H1 (cell line): ENCODE data around the gene SLC37A1. TPM values are rescaled to one million over a fixed set of nuclear protein-coding genes. Genes with fewer than 3 reads are reported as not detected.

Source experiments
- CTCF ChIA-PET: fragments of 300-600 bp; sonication (Branson Sonifier 250); formaldehyde crosslinking; loops from one replicate; lab custom pipeline; 2021; ENCODE audit not compliant: partially characterized antibody; lab: Charles Lee
- POLR2A ChIA-PET: fragments of 300-600 bp; sonication (Branson Sonifier 250); formaldehyde crosslinking; loops from one replicate; lab custom pipeline; 2021; ENCODE audit warnings: inconsistent platforms; ENCODE audit not compliant: partially characterized antibody; lab: Charles Lee
- DNase-seq, 2 experiments: peaks; one replicate each; pipeline versions ENCODE4 v3.0.0 to v3.0.0-alpha.2; 2010 to 2022; ENCODE audit warnings: low spot score in 2 of 2, low read depth in 1 of 2, mixed read lengths in 1 of 2
- FAIRE-seq: peaks from 2 replicates; lab custom pipeline; 2011; peaks lifted over from hg19 to GRCh38; lab: Jason Lieb, UNC
- H2AFZ ChIP-seq: 2 replicates; pipeline ENCODE4 v1.8.1; 2012; ENCODE audit warnings: low read length, inconsistent platforms
- H2AK5ac ChIP-seq: 2 replicates; pipeline ENCODE4 v1.6.1; 2013; ENCODE audit warnings: low read depth, low read length
- H2BK120ac ChIP-seq: replicated peaks from 2 replicates; pipeline ENCODE3; 2013; ENCODE audit warnings: low read depth, low read length, inconsistent platforms
- H2BK12ac ChIP-seq: 2 replicates; pipeline ENCODE4 v1.6.1; 2013; ENCODE audit warnings: low read depth, low read length
- H2BK15ac ChIP-seq: 2 replicates; pipeline ENCODE4 v1.6.1; 2013; ENCODE audit warnings: low read length
- H2BK20ac ChIP-seq: 2 replicates; pipeline ENCODE4 v1.6.1; 2013; ENCODE audit warnings: low read length
- H2BK5ac ChIP-seq: 2 replicates; pipeline ENCODE4 v1.6.1; 2013; ENCODE audit warnings: low read depth, low read length
- H3K14ac ChIP-seq: 2 replicates; pipeline ENCODE4 v1.6.1; 2013; ENCODE audit warnings: inconsistent platforms; ENCODE audit not compliant: insufficient read length
- H3K18ac ChIP-seq: 2 replicates; pipeline ENCODE4 v1.6.1; 2013; ENCODE audit warnings: low read length; ENCODE audit errors: extremely low read depth
- H3K23ac ChIP-seq: 2 replicates; pipeline ENCODE4 v1.6.1; 2013; ENCODE audit warnings: inconsistent platforms; ENCODE audit not compliant: insufficient read length
- H3K23me2 ChIP-seq: 2 replicates; pipeline ENCODE4 v1.6.1; 2013; ENCODE audit warnings: low read depth, low read length
- H3K27ac ChIP-seq: 2 replicates; pipeline ENCODE4 v1.6.1; 2011; ENCODE audit warnings: low read depth, low read length, inconsistent platforms
- H3K27me3 ChIP-seq, 4 experiments: replicated peaks in 1 of 4; 1 replicate in 1 of 4; 2 replicates in 3 of 4; pipeline versions ENCODE4 v1.6.1 to v1.8.1; 2011 to 2013; ENCODE audit warnings: low read length in 3 of 4, mild to moderate bottlenecking in 3 of 4, inconsistent platforms in 2 of 4, mixed read lengths in 2 of 4, moderate library complexity in 1 of 4; ENCODE audit not compliant: control insufficient read depth in 3 of 4, insufficient read depth in 3 of 4; ENCODE audit errors: extremely low read depth in 1 of 4
- H3K36me3 ChIP-seq, 4 experiments: 2 replicates each; pipeline versions ENCODE4 v1.6.1 to v1.8.1; 2011 to 2013; ENCODE audit warnings: mild to moderate bottlenecking in 4 of 4, low read length in 3 of 4, moderate library complexity in 2 of 4, control low read depth in 1 of 4, inconsistent platforms in 1 of 4; ENCODE audit not compliant: insufficient read depth in 4 of 4, control insufficient read depth in 2 of 4
- H3K4ac ChIP-seq: replicated peaks from 2 replicates; pipeline ENCODE3; 2013; ENCODE audit warnings: low read length, low read depth, mixed read lengths, inconsistent platforms; ENCODE audit not compliant: insufficient read length
- H3K4me1 ChIP-seq, 4 experiments: replicated peaks in 1 of 4; 1 replicate in 1 of 4; 2 replicates in 3 of 4; pipeline versions ENCODE4 v1.6.1 to v1.8.1; 2011 to 2013; ENCODE audit warnings: low read length in 3 of 4, inconsistent platforms in 2 of 4, mixed read lengths in 1 of 4; ENCODE audit not compliant: insufficient read depth in 4 of 4, control insufficient read depth in 3 of 4
- H3K4me2 ChIP-seq, 2 experiments: 2 replicates each; pipeline versions ENCODE4 v1.6.1 to v1.8.1; 2011 to 2013; ENCODE audit warnings: low read depth in 2 of 2, low read length in 2 of 2, control low read depth in 1 of 2, inconsistent platforms in 1 of 2, mild to moderate bottlenecking in 1 of 2; ENCODE audit not compliant: insufficient read depth in 1 of 2
- H3K4me3 ChIP-seq, 4 experiments: fragments of 200-600, 300-600 bp in 1 of 4; sonication (generic), shearing (Covaris generic), sonication (Bioruptor Twin) in 1 of 4; 2 replicates each; pipeline versions ENCODE4 v1.5.1 to v1.8.1; 2011 to 2016; ENCODE audit warnings: low read length in 4 of 4, low read depth in 3 of 4, control low read depth in 2 of 4, inconsistent platforms in 2 of 4, mild to moderate bottlenecking in 2 of 4, mixed read lengths in 1 of 4, moderate library complexity in 1 of 4; ENCODE audit not compliant: insufficient read depth in 2 of 4; ENCODE audit errors: extremely low read depth in 1 of 4
- H3K56ac ChIP-seq: replicated peaks from 2 replicates; pipeline ENCODE3; 2013; ENCODE audit warnings: low read depth, mild to moderate bottlenecking, mixed read lengths, low read length, inconsistent platforms; ENCODE audit not compliant: insufficient read length
- H3K79me1 ChIP-seq: 2 replicates; pipeline ENCODE4 v1.6.1; 2013; ENCODE audit warnings: low read depth, low read length, control low read depth
- H3K79me2 ChIP-seq, 2 experiments: 2 replicates each; pipeline versions ENCODE4 v1.6.1 to v1.8.1; 2012 to 2013; ENCODE audit warnings: low read length in 2 of 2, mild to moderate bottlenecking in 2 of 2, inconsistent platforms in 1 of 2; ENCODE audit not compliant: insufficient read depth in 2 of 2, control insufficient read depth in 1 of 2
- H3K9ac ChIP-seq, 4 experiments: replicated peaks in 1 of 4; 1 replicate in 1 of 4; 2 replicates in 3 of 4; pipeline versions ENCODE4 v1.6.1 to v1.8.1; 2011 to 2013; ENCODE audit warnings: low read depth in 3 of 4, low read length in 3 of 4, control low read depth in 2 of 4, mild to moderate bottlenecking in 2 of 4, moderate library complexity in 2 of 4, inconsistent platforms in 1 of 4; ENCODE audit errors: extremely low read depth in 1 of 4
- H3K9me3 ChIP-seq, 2 experiments: 2 replicates each; pipeline versions ENCODE4 v1.6.1 to v1.8.1; 2012 to 2013; ENCODE audit warnings: mild to moderate bottlenecking in 2 of 2, moderate library complexity in 2 of 2, control low read depth in 1 of 2, inconsistent platforms in 1 of 2, low read depth in 1 of 2, low read length in 1 of 2, mixed read lengths in 1 of 2; ENCODE audit not compliant: insufficient read depth in 2 of 2
- H4K20me1 ChIP-seq, 2 experiments: replicated peaks in 1 of 2; 2 replicates each; pipeline versions ENCODE3 to v1.8.1; 2011 to 2013; ENCODE audit warnings: inconsistent platforms in 2 of 2, low read length in 2 of 2, mild to moderate bottlenecking in 1 of 2; ENCODE audit not compliant: insufficient read depth in 2 of 2, control insufficient read depth in 1 of 2
- H4K5ac ChIP-seq: 2 replicates; pipeline ENCODE4 v1.6.1; 2013; ENCODE audit warnings: low read length, low read depth, mixed read lengths, inconsistent platforms; ENCODE audit not compliant: insufficient read length
- H4K8ac ChIP-seq: 2 replicates; pipeline ENCODE4 v1.8.0; 2013; ENCODE audit warnings: mild to moderate bottlenecking, moderate library complexity, low read length, inconsistent platforms; ENCODE audit not compliant: insufficient read depth; ENCODE audit errors: extremely low read depth
- H4K91ac ChIP-seq: replicated peaks from 2 replicates; pipeline ENCODE3; 2013; ENCODE audit warnings: low read length, mixed read lengths, inconsistent platforms; ENCODE audit not compliant: insufficient read length
- CTCF ChIP-seq, 3 experiments: IDR thresholded peaks; 1 replicate in 2 of 3; 2 replicates in 1 of 3; pipeline versions ENCODE4 v1.5.1 to v1.6.1; 2011; ENCODE audit warnings: low read length in 3 of 3, mild to moderate bottlenecking in 3 of 3, inconsistent platforms in 2 of 3, low read depth in 1 of 3, moderate library complexity in 1 of 3; ENCODE audit not compliant: insufficient read depth in 1 of 3; ENCODE audit errors: control extremely low read depth in 1 of 3
- RAD21 ChIP-seq, 2 experiments: IDR thresholded peaks in 1 of 2; conservative IDR thresholded peaks in 1 of 2; 2 replicates each; pipeline ENCODE4 v1.6.1; 2011; ENCODE audit warnings: low read depth in 2 of 2, low read length in 2 of 2, improper control_type of control experiment in 1 of 2, inconsistent platforms in 1 of 2, mild to moderate bottlenecking in 1 of 2, moderate library complexity in 1 of 2
- RBBP5 ChIP-seq: IDR thresholded peaks from 2 replicates; pipeline ENCODE4 v1.7.1; 2012; ENCODE audit warnings: low read depth, mild to moderate bottlenecking, inconsistent platforms, low read length, moderate library complexity, borderline replicate concordance
- whole genome bisulfite sequencing, 2 experiments: shearing (Covaris generic) in 1 of 2; methylation state at CpG; one replicate each; pipeline versions ENCODE4 v1.1.6 to v1.1.7; 2013 to 2015; ENCODE audit warnings: low lambda C conversion rate in 2 of 2, mixed read lengths in 2 of 2, inconsistent platforms in 1 of 2, low coverage in 1 of 2, missing lambda C conversion rate in 1 of 2; ENCODE audit not compliant: insufficient replicate concordance in 2 of 2, insufficient coverage in 1 of 2, insufficient read length in 1 of 2; ENCODE audit errors: extremely low coverage in 1 of 2, missing lambda C conversion rate in 1 of 2; 5-methylcytosine and 5-hydroxymethylcytosine counted together
- polyA plus RNA-seq, 7 experiments: library from polyadenylated mRNA; depleted of rRNA in 3 of 7; stranded (reverse) in 5 of 7; unstranded in 2 of 7; fragments of >200 nt in 5 of 7; fragments of 200-250 nt in 2 of 7; gene quantifications; 1 replicate in 5 of 7; 2 replicates in 1 of 7; 4 replicates in 1 of 7; pipeline versions ENCODE4 v1.2.1 to v1.2.3, GENCODE V29; 2011 to 2013; ENCODE audit warnings: missing spikeins in 2 of 7, mixed read lengths in 2 of 7
- total RNA-seq: library from RNA; stranded (reverse); fragmentation: NEBNext Ultra II Directional; extraction: Animal tissue kit (Norgen Biotek cat#: 25700); gene quantifications from 2 replicates; pipeline ENCODE4 v1.2.1, GENCODE V29; 2021

The SLC37A1 gene
- total and polyA plus RNA-seq, 2 of the 8 experiments (the other 6 are each of a cell fraction or from before 2014, with no cell fraction given) = 15.6 to 30.9 TPM

DNA sequence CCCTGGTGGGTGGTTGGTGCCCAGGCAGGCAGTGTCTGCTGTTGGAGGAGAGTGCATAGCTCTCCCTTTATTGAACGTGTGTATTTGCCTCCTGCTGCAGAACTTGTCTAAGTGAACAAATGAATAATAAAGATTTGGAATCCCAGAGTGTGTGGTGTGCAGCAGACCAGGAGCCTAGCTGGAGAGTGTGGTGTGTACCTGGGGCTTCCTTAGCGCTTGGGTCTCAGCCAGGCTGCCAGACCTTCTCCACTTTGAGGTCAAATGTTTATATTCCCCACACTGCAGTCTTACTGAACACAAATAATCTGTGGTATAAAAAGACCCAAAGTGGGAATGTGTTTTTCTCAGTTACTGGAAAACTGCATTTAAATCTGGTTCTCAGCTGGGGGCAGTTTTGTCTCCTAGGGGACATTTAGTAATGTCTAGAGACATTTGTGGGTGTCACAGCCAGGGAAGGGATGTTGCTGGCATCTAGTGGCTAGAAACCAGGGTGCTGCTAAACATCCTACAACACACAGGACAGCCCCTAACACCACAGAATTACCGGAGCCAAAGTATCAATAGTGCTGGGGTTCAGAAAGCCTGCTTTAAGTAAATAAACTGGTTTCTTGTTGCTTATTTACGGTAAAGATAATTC is 23.6 kb downstream of the SLC37A1 start:
- Histone ChIP-seq H4K8ac (no peak overlapping the region), H4K5ac (no peak overlapping the region), H3K27ac (no peak overlapping the region), H3K14ac (no peak overlapping the region), H3K27me3 (no peaks in the 10 kb centered on the region), H3K9ac (no peak overlapping the region), H3K23ac (no peak overlapping the region), H2AFZ (no peak overlapping the region), H3K79me1 (no peaks in the 10 kb centered on the region; the same call in 1 of the 2 replicates), H4K91ac (no peak overlapping the region), H3K4me3 (no peak overlapping the region), H3K18ac (no peak overlapping the region), H2BK15ac (no peak overlapping the region), H2AK5ac (no peak overlapping the region), H2BK5ac (no peak overlapping the region), H2BK12ac (no peak overlapping the region), H2BK20ac (no peak overlapping the region), H2BK120ac (no peak overlapping the region), H3K79me2 (no peaks in the 10 kb centered on the region; a peak in 1 of 4 replicates), H3K56ac (no peak overlapping the region), H3K4me1 (peaks cover 0 to 3% (median 0%) of the 10 kb centered on the region in 4 experiments; a peak in 1 of 7 replicates), H3K4ac (no peak overlapping the region), H3K9me3 (no peaks in the 10 kb centered on the region), H4K20me1 (peaks cover 2 to 3% of the 10 kb centered on the region in 2 experiments), H3K23me2 (no peaks in the 10 kb centered on the region), H3K4me2 (no peak overlapping the region), H3K36me3 (peaks cover 0 to 6% (median under 1%) of the 10 kb centered on the region in 4 experiments; a peak in 4 of 8 replicates)
- no peak for TF ChIP-seq RBBP5
- TF ChIP-seq CTCF (IDR thresholded peaks at IDR 0.05; ENCODE audit: control extremely low read depth in 1 of 3, insufficient read depth in 1 of 3, low read depth in 1 of 3, low read length in 3 of 3) = peak; percentile 4 to 54 (median 36)
- peak; percentile 58 to 71 for TF ChIP-seq RAD21 (IDR thresholded peaks at IDR 0.05 in 1 of 2, conservative IDR thresholded peaks at IDR 0.05 in 1 of 2; ENCODE audit: low read depth in 2 of 2, low read length in 2 of 2)
- whole genome bisulfite sequencing, 2 experiments = 82% methylated on average over 4 of the region's 4 CpGs; no CpG with 5 or more reads in 1 of the 2 experiments
- CTCF ChIA-PET = interaction anchor here (0.7 to 4.3 kb wide), 13 partner anchors 10 to 120 kb away, joined by 3 to 19 read pairs (median 4); no protein-coding TSS in a partner anchor
- FAIRE-seq (no peak), DNase-seq (no peak)
- POLR2A ChIA-PET = interaction anchor here (1.2 kb wide), 1 partner anchor 9 kb away, joined by 5 read pairs; no protein-coding TSS in a partner anchor
